Muscle of back (tissue), 11 donors: ENCODE results near the gene JHY. TPM values are rescaled to one million over a fixed set of nuclear protein-coding genes. Genes with fewer than 3 reads are reported as not detected.
A peak's percentile ranks its signal among the peaks of the same experiment; 100 is the strongest.

Source experiments
- DNase-seq, 3 donors: peaks; one replicate each; pipeline versions ENCODE4 v3.0.0 to v3.0.0-alpha.2; 2013
- polyA plus RNA-seq, 10 donors: library from polyadenylated mRNA; unstranded; fragments of 120-200 nt; gene quantifications; one replicate each; pipeline ENCODE4 v1.2.1, GENCODE V29; 2013; ENCODE audit not compliant: insufficient read length in 10 of 10

Gene JHY
- polyA plus RNA-seq, 10 donors: 1.4 to 3.9 (median 2.0) TPM

- DNase-seq: no peak
These were observed 56.0 kb downstream of the JHY start for GRCh38 chr11:122938557-122938956.

GRCh38 chr11:122951211-122951610 is 68.7 kb downstream of the JHY start:
- no peak for DNase-seq

GRCh38 chr11:122954455-122954854 is 71.9 kb downstream of the JHY start:
- DNase-seq: no peak

GRCh38 chr11:122963961-122964360 is 81.4 kb downstream of the JHY start:
- no peak for DNase-seq

- DNase-seq: peak in 1 of 3 donors; percentile 22
These were observed 93.6 kb downstream of the JHY start for GRCh38 chr11:122976061-122976733.

- DNase-seq: peak in 1 of 3 donors; percentile 24
These were observed 94.3 kb downstream of the JHY start for GRCh38 chr11:122976734-122977469.

GRCh38 chr11:122977470-122978298 is 95.1 kb downstream of the JHY start:
- peak in 1 of 3 donors; percentile 32 for DNase-seq

- no peak for DNase-seq
These were observed 95.7 kb downstream of the JHY start for GRCh38 chr11:122978299-122978620.

GRCh38 chr11:122979103-122979814 is 96.7 kb downstream of the JHY start:
- DNase-seq: no peak

GRCh38 chr11:122979815-122980595 is 97.4 kb downstream of the JHY start:
- no peak for DNase-seq

- peak; percentile 43 to 80 (median 60) for DNase-seq
These were observed 99.1 kb downstream of the JHY start, which contains the start of gene BSX for GRCh38 chr11:122981388-122982264. TSS of gene BSX (minus strand) at chr11:122981834. CDS start at chr11:122981671, 163 bp downstream.

- DNase-seq: peak in 1 of 3 donors; percentile 21
These were observed 101.1 kb downstream of the JHY start for GRCh38 chr11:122983438-122984185.

GRCh38 chr11:122984186-122985011 is 101.8 kb downstream of the JHY start:
- peak in 1 of 3 donors; percentile 57 for DNase-seq

GRCh38 chr11:122995526-122995925 is 113.0 kb downstream of the JHY start:
- DNase-seq: no peak

GRCh38 chr11:122998727-122999366 is 116.3 kb downstream of the JHY start:
- DNase-seq: no peak

- DNase-seq: no peak
These were observed 118.2 kb downstream of the JHY start for GRCh38 chr11:123000721-123001120.

GRCh38 chr11:123006860-123007542 is 124.4 kb downstream of the JHY start:
- DNase-seq: no peak
